DMS79 (cell line): ENCODE data around the gene CLCN2.

ENCODE experiments used
- DNase-seq: peaks from one replicate; lab custom pipeline; 2025; lab: John Stamatoyannopoulos, UW

The CLCN2 gene

DNA sequence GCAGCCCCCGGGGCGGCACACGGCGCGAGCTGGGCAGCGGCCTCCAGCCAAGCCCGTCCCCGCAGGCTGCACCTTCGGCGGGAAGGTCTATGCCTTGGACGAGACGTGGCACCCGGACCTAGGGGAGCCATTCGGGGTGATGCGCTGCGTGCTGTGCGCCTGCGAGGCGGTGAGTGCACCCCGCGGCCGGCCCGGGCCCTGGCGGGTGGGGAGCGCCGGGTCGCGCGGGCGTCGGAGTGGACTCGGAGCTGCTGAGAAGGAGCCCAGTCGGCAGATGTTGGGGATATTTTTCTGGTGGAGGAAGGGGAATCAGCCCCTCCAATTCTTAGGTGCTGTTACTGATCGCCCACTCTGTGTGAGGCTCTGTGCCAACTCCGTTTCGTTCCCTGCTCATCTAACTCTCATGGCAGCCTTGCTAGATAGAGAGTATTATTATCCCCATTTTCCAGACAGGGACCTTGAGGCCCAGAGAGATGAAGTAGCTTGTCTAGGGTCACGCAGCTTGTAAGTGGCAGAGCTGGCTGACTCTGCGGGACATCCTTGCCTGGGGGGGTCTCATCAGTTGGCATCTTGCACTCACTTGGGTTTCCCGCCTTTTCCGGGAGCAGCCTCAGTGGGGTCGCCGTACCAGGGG lies 19.3 kb upstream of the CLCN2 start:
- no peak for DNase-seq

- no peak for DNase-seq
Measured at GRCh38 chr3:184380185-184380626, 18.8 kb upstream of the CLCN2 start.

GRCh38 chr3:184379358-184380184 lies 18.2 kb upstream of the CLCN2 start, which contains the start of gene CHRD:
TSS of gene CHRD (plus strand) at chr3:184380054. CDS start at chr3:184380319, 265 bp downstream.
- no peak for DNase-seq

DNA sequence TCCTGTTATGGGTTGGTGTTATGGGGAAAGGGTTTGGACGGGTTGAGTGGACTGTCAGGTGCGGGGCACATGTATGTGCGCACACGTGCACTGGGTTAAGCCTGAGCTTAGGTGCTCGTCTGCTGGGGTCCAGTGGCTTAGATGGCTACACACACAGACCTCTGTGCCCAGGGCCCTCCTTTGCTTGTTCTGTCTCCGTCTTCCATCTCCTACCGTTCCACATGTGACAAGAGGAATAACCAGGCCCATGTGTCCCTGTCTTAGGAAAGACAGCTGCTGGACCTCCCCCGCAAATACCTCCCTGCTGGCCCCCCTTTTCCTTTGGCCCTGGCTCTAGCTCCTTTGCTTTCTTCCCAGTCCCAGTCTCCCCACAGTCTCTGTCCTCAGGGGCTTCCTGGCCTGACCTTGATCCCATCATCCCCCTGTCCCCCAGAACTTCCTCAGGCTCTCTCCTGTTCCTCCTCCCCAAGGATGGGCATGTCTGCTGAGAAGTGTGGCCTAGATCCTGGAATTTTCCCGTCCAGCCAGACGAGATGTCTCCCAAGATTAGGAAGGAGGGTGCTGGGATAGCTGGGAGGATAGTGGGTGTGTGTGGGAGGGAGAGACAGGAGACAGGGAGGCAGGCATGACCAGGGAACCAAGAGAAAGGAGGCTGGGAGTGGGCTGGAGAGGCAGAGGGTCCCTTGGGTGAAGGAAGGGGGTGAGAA lies 17.4 kb upstream of the CLCN2 start:
- no peak for DNase-seq

DNA sequence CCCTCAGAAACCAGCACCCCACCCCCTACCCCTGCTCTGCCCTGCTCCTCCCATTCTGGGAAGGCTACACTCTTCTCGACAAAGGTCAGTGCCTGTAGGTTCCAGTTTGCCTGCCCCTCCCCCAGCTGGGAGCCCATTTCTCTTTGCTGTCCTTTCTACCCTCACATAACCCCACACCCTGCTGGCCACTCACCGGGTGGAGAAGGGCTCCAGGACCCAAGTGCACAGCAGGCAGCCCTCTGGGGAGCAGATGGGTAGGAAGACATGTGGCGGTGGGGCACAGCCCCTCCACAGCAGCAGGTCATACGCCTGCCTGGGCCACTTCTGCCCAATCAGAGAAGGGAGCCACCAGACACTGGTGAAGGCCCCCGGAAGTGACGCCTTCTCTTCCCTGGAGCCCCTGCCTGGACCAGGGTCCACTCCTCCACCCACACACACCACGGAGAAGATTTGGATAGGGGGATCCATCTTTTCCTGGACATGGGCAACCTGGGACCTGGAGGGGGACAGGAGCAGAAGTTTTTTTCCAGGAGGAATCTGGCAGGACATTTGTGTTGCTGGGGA lies 16.6 kb upstream of the CLCN2 start, which contains the start of gene THPO:
THPO (minus strand) TSS at position 326 of the 564 bp plus-strand sequence. CDS start 1,948 bp downstream, outside the sequence.
- DNase-seq, result no peak

- DNase-seq, result no peak
Measured at GRCh38 chr3:184377374-184377773, 16.0 kb upstream of the CLCN2 start.

- DNase-seq, result no peak
Measured at GRCh38 chr3:184375747-184376461, 14.5 kb upstream of the CLCN2 start.

DNA sequence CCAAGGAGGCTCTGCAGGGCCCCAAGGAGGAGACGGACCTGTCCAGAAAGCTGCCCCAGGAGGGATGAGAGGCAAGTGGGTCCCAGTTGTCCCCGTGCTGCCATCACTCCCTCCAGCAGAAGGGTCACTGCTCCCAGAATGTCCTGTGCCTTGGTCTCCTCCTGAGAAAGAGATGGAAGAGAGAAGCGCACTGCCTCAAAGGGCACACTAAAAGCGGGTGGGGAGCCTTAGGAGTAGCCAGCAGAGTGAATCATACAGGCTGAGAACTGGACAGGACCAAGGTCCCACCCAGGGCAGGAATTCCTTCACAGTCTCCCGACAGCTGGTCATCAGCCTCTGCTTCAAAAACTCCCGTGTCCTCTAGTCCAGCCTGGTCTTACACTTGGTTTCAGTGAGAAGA lies 12.0 kb upstream of the CLCN2 start:
- DNase-seq, result no peak

DNA sequence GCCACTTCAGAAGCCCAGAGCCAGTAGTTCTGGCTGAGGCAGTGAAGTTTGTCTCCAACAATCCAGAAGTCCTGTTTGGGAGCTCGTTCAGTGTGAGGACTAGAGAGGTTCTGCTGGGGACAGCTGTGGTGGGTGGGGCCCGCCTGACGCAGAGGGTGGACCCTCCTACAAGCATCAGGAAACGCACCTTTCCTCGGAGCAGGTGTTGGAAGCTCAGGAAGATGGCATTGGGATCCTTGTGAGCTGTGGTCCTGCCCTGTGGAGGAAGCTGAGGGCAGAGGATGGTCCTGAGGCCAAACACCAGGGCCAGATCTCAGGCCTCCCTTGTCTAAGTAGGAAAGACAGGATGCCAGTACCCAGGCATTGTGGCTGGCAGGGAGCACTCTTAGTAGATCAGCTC lies 11.5 kb upstream of the CLCN2 start:
- DNase-seq, result no peak

DNA sequence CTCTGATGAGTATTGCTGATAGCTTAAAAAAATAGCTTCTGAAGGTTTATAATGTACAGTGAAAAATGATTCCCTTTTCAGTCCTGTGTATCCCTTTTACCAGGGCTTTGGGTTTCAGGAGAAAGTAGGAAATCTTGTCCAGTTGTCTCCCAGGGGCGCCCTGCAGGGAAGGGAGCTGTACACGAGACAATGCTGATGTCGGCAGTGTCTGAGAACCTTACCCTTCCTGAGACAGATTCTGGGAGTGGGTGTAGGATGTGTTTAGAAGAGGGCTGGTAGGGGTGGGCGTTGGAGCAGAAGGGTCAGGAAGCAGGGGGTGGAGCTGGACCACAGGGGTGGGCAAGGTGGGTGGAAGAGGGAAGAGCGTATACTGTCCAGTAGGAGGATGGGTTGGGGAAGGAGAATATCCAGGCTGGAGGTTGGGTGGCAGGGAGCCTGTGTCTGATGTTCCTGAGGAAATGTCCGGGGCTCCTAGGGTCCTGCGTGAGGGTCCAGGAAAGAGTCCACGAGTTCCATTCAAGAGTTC lies 11.0 kb upstream of the CLCN2 start:
- DNase-seq, result no peak

- DNase-seq, result peak; percentile 89
Measured at GRCh38 chr3:184371570-184372018, 10.2 kb upstream of the CLCN2 start.

- DNase-seq, result no peak
Measured at GRCh38 chr3:184368586-184369183, 7.3 kb upstream of the CLCN2 start.

GRCh38 chr3:184368116-184368515 lies 6.7 kb upstream of the CLCN2 start:
- no peak for DNase-seq

- no peak for DNase-seq
Measured at GRCh38 chr3:184366619-184367289, 5.3 kb upstream of the CLCN2 start.

- DNase-seq, result peak; percentile 97
Measured at GRCh38 chr3:184362668-184363546, 1.5 kb upstream of the CLCN2 start.

DNA sequence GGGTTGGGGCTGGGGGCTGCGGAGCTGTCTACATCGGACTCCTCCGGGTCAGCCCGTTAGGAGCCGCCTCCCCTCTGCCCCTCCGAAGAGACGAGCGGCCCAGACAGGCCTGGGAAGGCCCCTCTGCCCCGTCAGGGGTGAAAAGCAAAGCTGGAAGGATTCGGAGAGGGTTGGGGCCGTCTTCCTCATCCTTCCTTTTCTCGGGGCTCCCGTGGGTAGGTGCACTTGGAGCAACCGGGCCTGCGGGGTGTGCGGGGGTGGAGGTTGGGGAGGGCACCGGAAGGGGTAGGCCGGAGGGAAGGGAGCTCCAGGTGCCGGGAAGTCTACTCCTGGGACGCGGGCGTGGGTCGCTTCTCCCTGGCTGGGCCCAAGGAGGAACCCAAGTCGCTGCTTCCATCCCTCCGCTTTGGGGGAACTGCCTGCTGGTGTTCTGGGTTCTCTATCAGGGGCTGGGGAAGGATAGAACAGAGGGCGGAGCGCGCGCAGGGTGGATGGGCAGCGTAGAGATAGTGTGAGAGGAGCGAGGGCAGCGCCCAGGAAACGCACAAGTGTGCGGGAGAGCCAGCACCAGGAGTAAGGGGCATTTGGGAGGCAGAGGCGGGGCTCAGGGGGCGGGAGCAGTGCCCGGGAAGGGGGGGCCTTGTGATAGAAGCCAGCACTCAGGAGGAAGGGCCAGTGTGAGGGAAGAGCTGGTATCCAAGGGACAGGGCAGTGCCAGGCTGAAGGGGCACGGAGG lies 695 bp upstream of the CLCN2 start:
- peak; percentile 61 for DNase-seq

DNA sequence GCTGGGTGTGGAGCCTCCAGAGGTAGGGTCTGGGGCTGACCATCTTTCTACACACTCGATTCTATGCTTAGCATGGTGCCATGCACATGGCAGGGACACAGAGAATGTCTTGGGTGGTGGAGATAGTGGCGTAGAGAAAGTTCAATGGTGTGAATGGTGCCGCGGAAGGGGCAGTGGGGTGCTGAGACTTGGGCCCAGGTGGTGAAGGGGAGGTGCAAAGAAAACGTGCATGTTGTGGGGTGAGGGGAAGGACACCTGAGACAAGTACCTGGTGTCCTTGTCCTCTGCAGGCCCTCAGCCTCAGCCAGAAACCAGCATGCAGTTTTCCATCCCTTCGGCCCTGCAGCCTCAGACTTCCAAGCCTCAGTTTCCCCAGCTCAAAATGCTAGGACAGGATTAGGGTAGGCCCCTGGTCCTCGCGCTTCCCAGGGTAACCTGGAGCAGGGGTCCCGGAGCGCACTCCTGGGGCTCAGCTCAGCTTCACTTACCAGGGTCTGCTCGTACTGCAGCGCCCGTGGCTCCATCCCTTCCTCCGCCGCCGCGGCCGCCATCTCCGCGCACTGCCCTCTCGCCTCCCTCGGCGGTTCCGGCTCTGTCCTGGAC lies 375 bp downstream of the CLCN2 start:
- no peak for DNase-seq
